ENCODE measurements around the gene CTDSPL2. TPM values are rescaled to one million over a fixed set of nuclear protein-coding genes. Genes with fewer than 3 reads are reported as not detected.

The CTDSPL2 gene
- total and polyA plus RNA-seq, 2 of the 8 experiments (the other 6 are each of a cell fraction or from before 2014, with no cell fraction given) = 25.2 to 64.7 TPM

DNA sequence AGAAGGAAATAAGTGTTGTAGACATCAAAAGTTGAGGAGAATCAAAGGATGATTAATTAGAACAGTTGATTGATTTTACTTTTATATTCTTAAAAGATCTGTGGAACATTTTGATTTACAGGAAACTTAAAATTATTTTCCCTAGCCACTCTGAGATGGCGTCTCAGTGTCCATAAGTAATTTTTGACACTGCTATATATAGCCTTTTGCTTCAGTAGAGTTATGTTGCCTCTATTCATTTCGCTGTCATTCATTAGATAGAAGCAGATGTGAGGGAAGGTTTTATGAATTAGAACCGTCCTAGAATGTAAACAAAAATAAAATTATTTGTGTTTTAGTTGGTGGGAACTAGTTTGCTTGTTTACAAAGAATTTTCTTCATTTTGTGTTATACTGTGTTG is 58.5 kb downstream of the CTDSPL2 start:
- Histone ChIP-seq H4K20me1 (replicated peaks in 1 of 2; ENCODE audit: control insufficient read depth in 1 of 2, insufficient read depth in 2 of 2, low read length in 2 of 2) (peaks cover 0 to 8% of the 10 kb centered on the region in 2 experiments), H3K14ac (ENCODE audit: insufficient read length) (no peak overlapping the region), H3K27ac (ENCODE audit: low read depth, low read length) (no peak overlapping the region), H2BK5ac (ENCODE audit: low read depth, low read length) (no peak overlapping the region), H3K36me3 (ENCODE audit: control insufficient read depth in 2 of 4, insufficient read depth in 4 of 4, low read length in 3 of 4) (peaks cover 7 to 28% (median 14%) of the 10 kb centered on the region in 4 experiments), H3K4ac (replicated peaks; ENCODE audit: insufficient read length, low read depth, low read length) (no peak overlapping the region), H2AK5ac (ENCODE audit: low read depth, low read length) (no peak overlapping the region), H3K23ac (ENCODE audit: insufficient read length) (no peak overlapping the region), H3K23me2 (ENCODE audit: low read depth, low read length) (peaks cover 1% of the 10 kb centered on the region; the same call in 1 of the 2 replicates), H2BK120ac (replicated peaks; ENCODE audit: low read depth, low read length) (no peak overlapping the region), H3K79me1 (ENCODE audit: low read depth, low read length) (0 out of 2 replicates have a peak, but pooled peaks cover 2% of the 10 kb centered on the region), H3K27me3 (replicated peaks in 1 of 4; ENCODE audit: control insufficient read depth in 3 of 4, extremely low read depth in 1 of 4, insufficient read depth in 3 of 4, low read length in 3 of 4) (no peaks in the 10 kb centered on the region), H3K9me3 (ENCODE audit: insufficient read depth in 2 of 2, low read depth in 1 of 2, low read length in 1 of 2) (no peaks in the 10 kb centered on the region), H3K79me2 (ENCODE audit: control insufficient read depth in 1 of 2, insufficient read depth in 2 of 2, low read length in 2 of 2) (peaks cover 0 to 16% of the 10 kb centered on the region in 2 experiments; a peak in 2 of 4 replicates), H3K4me2 (ENCODE audit: insufficient read depth in 1 of 2, low read depth in 2 of 2, low read length in 2 of 2) (no peak overlapping the region), H2AFZ (ENCODE audit: low read length) (no peak overlapping the region), H4K5ac (ENCODE audit: insufficient read length, low read depth, low read length) (no peak overlapping the region), H2BK15ac (ENCODE audit: low read length) (no peak overlapping the region), H2BK12ac (ENCODE audit: low read depth, low read length) (no peak overlapping the region), H4K8ac (ENCODE audit: extremely low read depth, insufficient read depth, low read length) (no peak overlapping the region), H4K91ac (replicated peaks; ENCODE audit: insufficient read length, low read length) (no peak overlapping the region), H3K4me3 (ENCODE audit: extremely low read depth in 1 of 4, insufficient read depth in 2 of 4, low read depth in 3 of 4, low read length in 4 of 4) (no peak overlapping the region), H2BK20ac (ENCODE audit: low read length) (no peak overlapping the region), H3K18ac (ENCODE audit: extremely low read depth, low read length) (no peak overlapping the region), H3K4me1 (replicated peaks in 1 of 4; ENCODE audit: control insufficient read depth in 3 of 4, insufficient read depth in 4 of 4, low read length in 3 of 4) (no peaks in the 10 kb centered on the region), H3K9ac (replicated peaks in 1 of 4; ENCODE audit: extremely low read depth in 1 of 4, low read depth in 3 of 4, low read length in 3 of 4) (no peak overlapping the region), H3K56ac (replicated peaks; ENCODE audit: insufficient read length, low read depth, low read length) (no peak overlapping the region)
- ChIA-PET POLR2A (ENCODE audit: partially characterized antibody) (no interaction called here), CTCF (ENCODE audit: partially characterized antibody) (no interaction called here)
- 94% methylated on average over 3 of the region's 3 CpGs; no CpG with 5 or more reads in 1 of the 2 experiments for WGBS, 2 experiments (ENCODE audit: extremely low coverage in 1 of 2, insufficient coverage in 1 of 2, insufficient read length in 1 of 2, insufficient replicate concordance in 2 of 2, low coverage in 1 of 2, low lambda C conversion rate in 2 of 2, missing lambda C conversion rate in 1 of 2)
- no peak for DNase-seq (ENCODE audit: low read depth in 1 of 2, low spot score in 2 of 2)
- FAIRE-seq = no peak
- TF ChIP-seq SAP30 (IDR thresholded peaks at IDR 0.05; ENCODE audit: insufficient read depth, insufficient replicate concordance, low read length) (no peak), CREB1 (IDR thresholded peaks at IDR 0.05) (no peak), PHF8 (conservative IDR thresholded peaks at IDR 0.05; ENCODE audit: low read depth, low read length) (no peak), MAFK (IDR thresholded peaks at IDR 0.05; ENCODE audit: low read depth, low read length) (no peak), ASH2L (IDR thresholded peaks at IDR 0.05; ENCODE audit: low read length) (no peak), SUZ12 (IDR thresholded peaks at IDR 0.05; ENCODE audit: low read length) (no peak), JUND (IDR thresholded peaks at IDR 0.05; ENCODE audit: low read length) (no peak), KDM5A (IDR thresholded peaks at IDR 0.05; ENCODE audit: low read length) (no peak), EGR1 (IDR thresholded peaks at IDR 0.05; ENCODE audit: borderline replicate concordance, low read depth, low read length) (no peak), CHD1 (IDR thresholded peaks at IDR 0.05; ENCODE audit: low read depth, low read length) (no peak), NANOG (IDR thresholded peaks at IDR 0.05; ENCODE audit: insufficient read depth, low read depth, low read length, poor library complexity, severe bottlenecking) (no peak), SIRT6 (IDR thresholded peaks at IDR 0.05; ENCODE audit: low read length) (no peak), RXRA (IDR thresholded peaks at IDR 0.05; ENCODE audit: insufficient read depth, low read depth, low read length) (no peak)
- TF ChIP-seq, protein P1, sequence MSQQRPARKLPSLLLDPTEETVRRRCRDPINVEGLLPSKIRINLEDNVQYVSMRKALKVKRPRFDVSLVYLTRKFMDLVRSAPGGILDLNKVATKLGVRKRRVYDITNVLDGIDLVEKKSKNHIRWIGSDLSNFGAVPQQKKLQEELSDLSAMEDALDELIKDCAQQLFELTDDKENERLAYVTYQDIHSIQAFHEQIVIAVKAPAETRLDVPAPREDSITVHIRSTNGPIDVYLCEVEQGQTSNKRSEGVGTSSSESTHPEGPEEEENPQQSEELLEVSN (IDR thresholded peaks at IDR 0.05) = no peak
- TF ChIP-seq, protein P2, sequence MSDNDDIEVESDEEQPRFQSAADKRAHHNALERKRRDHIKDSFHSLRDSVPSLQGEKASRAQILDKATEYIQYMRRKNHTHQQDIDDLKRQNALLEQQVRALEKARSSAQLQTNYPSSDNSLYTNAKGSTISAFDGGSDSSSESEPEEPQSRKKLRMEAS (IDR thresholded peaks at IDR 0.05) = no peak
